HCT116 (cell line): ENCODE measurements around the gene JDP2. TPM values are rescaled to one million over a fixed set of nuclear protein-coding genes. Genes with fewer than 3 reads are reported as not detected.

ENCODE experiments used
- ATAC-seq: fragments of 200-7000 bp; cut with Tn5 transposase; 2 replicates; pipeline ENCODE4 v1.9.1; 2020; ENCODE audit warnings: mild to moderate bottlenecking, moderate library complexity
- BruUV-seq: library from RNA; stranded (reverse); fragments of 400-500 nt; replicated peaks from 2 replicates; lab custom pipeline; 2021; lab: Mats Ljungman, UMichigan
- CTCF ChIA-PET: fragments of 300-600 bp; sonication (Branson Sonifier 250); formaldehyde crosslinking; loops from one replicate; lab custom pipeline; 2021; ENCODE audit warnings: antibody characterized with exemption; lab: Charles Lee
- POLR2A ChIA-PET: fragments of 300-600, 350-600 bp; sonication (Branson Sonifier 250); formaldehyde crosslinking; loops from one replicate; lab custom pipeline; 2021; ENCODE audit warnings: antibody characterized with exemption; lab: Charles Lee
- RAD21 ChIA-PET, 2 experiments: fragments of 300-600 bp; sonication (Branson Sonifier 250); formaldehyde crosslinking; loops; one replicate each; lab custom pipeline; 2023; ENCODE audit warnings: low total read pairs in 2 of 2; ENCODE audit not compliant: uncharacterized antibody in 2 of 2, unreplicated experiment in 2 of 2, low non-redundant PET in 1 of 2; lab: Charles Lee
- DNase-seq: peaks from one replicate; pipeline ENCODE4 v3.0.0-alpha.2; 2010; ENCODE audit warnings: low read depth, low spot score
- H2AFZ ChIP-seq: fragments of 200-600 bp; shearing (Covaris generic), sonication (generic); 2 replicates; pipeline ENCODE4 v1.6.1; 2017; ENCODE audit warnings: low read depth, mixed run types, mixed read lengths, antibody characterized with exemption, low read length; ENCODE audit not compliant: poor library complexity, severe bottlenecking
- H3K27ac ChIP-seq: 2 replicates; pipeline ENCODE4 v1.5.1; 2012; ENCODE audit warnings: low read depth, low read length
- H3K27me3 ChIP-seq: fragments of 200-600 bp; sonication (generic); 2 replicates; pipeline ENCODE4 v1.6.1; 2016; ENCODE audit warnings: mixed run types, low read length, mixed read lengths; ENCODE audit not compliant: insufficient read depth
- H3K36me3 ChIP-seq, 2 experiments: fragments of 200-500 bp in 1 of 2; fragments of 200-600 bp in 1 of 2; sonication (Bioruptor generic) in 1 of 2; sonication (generic) in 1 of 2; 2 replicates each; pipeline versions ENCODE4 v1.5.1 to v1.6.1; 2014 to 2016; ENCODE audit warnings: low read length in 2 of 2, inconsistent platforms in 1 of 2, mixed read lengths in 1 of 2, mixed run types in 1 of 2; ENCODE audit not compliant: insufficient read depth in 2 of 2, control insufficient read depth in 1 of 2
- H3K4me1 ChIP-seq, 2 experiments: fragments of 200-600 bp in 1 of 2; sonication (generic) in 1 of 2; 2 replicates each; pipeline versions ENCODE4 v1.5.1 to v1.6.1; 2012 to 2017; ENCODE audit warnings: low read length in 2 of 2, inconsistent platforms in 1 of 2, mild to moderate bottlenecking in 1 of 2, mixed read lengths in 1 of 2, mixed run types in 1 of 2, moderate library complexity in 1 of 2; ENCODE audit not compliant: insufficient read depth in 2 of 2, control insufficient read depth in 1 of 2
- H3K4me2 ChIP-seq: fragments of 200-600 bp; sonication (generic); 2 replicates; pipeline ENCODE4 v1.6.1; 2017; ENCODE audit warnings: mixed run types, low read length, mixed read lengths
- H3K4me3 ChIP-seq, 2 experiments: fragments of 200-600 bp in 1 of 2; sonication (generic) in 1 of 2; replicated peaks in 1 of 2; 2 replicates each; pipeline ENCODE4 v1.5.1; 2011 to 2016; ENCODE audit warnings: low read length in 2 of 2, control low read depth in 1 of 2, low read depth in 1 of 2, mild to moderate bottlenecking in 1 of 2, mixed read lengths in 1 of 2, mixed run types in 1 of 2
- H3K79me2 ChIP-seq: fragments of 200-600 bp; sonication (generic); 2 replicates; pipeline ENCODE4 v1.6.1; 2017; ENCODE audit warnings: mild to moderate bottlenecking, mixed run types, low read length, moderate library complexity, mixed read lengths; ENCODE audit not compliant: insufficient read depth
- H3K9ac ChIP-seq: fragments of 200-600 bp; sonication (generic); 2 replicates; pipeline ENCODE4 v1.6.1; 2016; ENCODE audit warnings: low read length, mixed read lengths
- H3K9me2 ChIP-seq: fragments of 200-600 bp; sonication (generic), shearing (Covaris generic); 2 replicates; pipeline ENCODE4 v1.6.1; 2017; ENCODE audit warnings: mixed run types, mild to moderate bottlenecking, moderate library complexity; ENCODE audit not compliant: insufficient read depth
- H3K9me3 ChIP-seq, 2 experiments: fragments of 200-500 bp in 1 of 2; fragments of 200-600 bp in 1 of 2; sonication (Bioruptor generic) in 1 of 2; sonication (generic) in 1 of 2; 2 replicates each; pipeline ENCODE4 v1.6.1; 2014 to 2017; ENCODE audit warnings: low read length in 2 of 2, mixed read lengths in 2 of 2, inconsistent platforms in 1 of 2, low read depth in 1 of 2, mild to moderate bottlenecking in 1 of 2, mixed run types in 1 of 2, moderate library complexity in 1 of 2; ENCODE audit not compliant: control insufficient read depth in 1 of 2, insufficient read depth in 1 of 2
- H4K20me1 ChIP-seq: fragments of 200-600 bp; sonication (generic), shearing (Covaris generic); 2 replicates; pipeline ENCODE4 v1.6.1; 2017; ENCODE audit warnings: mixed run types, mild to moderate bottlenecking, moderate library complexity; ENCODE audit not compliant: insufficient read depth
- ATF3 ChIP-seq: IDR thresholded peaks from 2 replicates; pipeline ENCODE4 v1.6.1; 2012
- CBX3 ChIP-seq: IDR thresholded peaks from 2 replicates; pipeline ENCODE4 v1.6.1; 2012; ENCODE audit warnings: low read depth
- CTCF ChIP-seq, 3 experiments: fragments of 200-600 bp in 1 of 3; sonication (generic) in 1 of 3; IDR thresholded peaks in 2 of 3; conservative IDR thresholded peaks in 1 of 3; 2 replicates each; pipeline ENCODE4 v1.5.1; 2012 to 2017; ENCODE audit warnings: low read depth in 2 of 3, low read length in 2 of 3, antibody characterized with exemption in 1 of 3, borderline replicate concordance in 1 of 3, control low read depth in 1 of 3, mild to moderate bottlenecking in 1 of 3, mixed read lengths in 1 of 3, mixed run types in 1 of 3, moderate library complexity in 1 of 3; ENCODE audit not compliant: insufficient read depth in 1 of 3
- ELF1 ChIP-seq: IDR thresholded peaks from 2 replicates; pipeline ENCODE4 v1.6.1; 2012; ENCODE audit warnings: low read depth, borderline replicate concordance
- EZH2 ChIP-seq: fragments of 200-600 bp; sonication (generic); IDR thresholded peaks from 2 replicates; pipeline ENCODE4 v1.6.1; 2017; ENCODE audit warnings: antibody characterized with exemption, mixed run types
- EZH2phosphoT487 ChIP-seq: fragments of 200-600 bp; IDR thresholded peaks from 2 replicates; pipeline ENCODE4 v1.6.1; 2018; ENCODE audit warnings: antibody characterized with exemption, borderline replicate concordance
- FOSL1 ChIP-seq: IDR thresholded peaks from 2 replicates; pipeline ENCODE4 v1.6.1; 2012; ENCODE audit warnings: low read depth
- JUND ChIP-seq: IDR thresholded peaks from 2 replicates; pipeline ENCODE4 v1.6.1; 2012
- MAX ChIP-seq: IDR thresholded peaks from 2 replicates; pipeline ENCODE4 v1.6.1; 2012
- POLR2A ChIP-seq: IDR thresholded peaks from 2 replicates; pipeline ENCODE4 v1.7.0; 2011; ENCODE audit warnings: borderline replicate concordance; ENCODE audit not compliant: insufficient read depth, insufficient read length; ENCODE audit errors: extremely low read depth
- SIN3A ChIP-seq: IDR thresholded peaks from 2 replicates; pipeline ENCODE4 v1.6.1; 2012; ENCODE audit warnings: low read depth
- SP1 ChIP-seq: IDR thresholded peaks from 2 replicates; pipeline ENCODE4 v1.6.1; 2012; ENCODE audit warnings: low read depth
- TCF7L2 ChIP-seq: IDR thresholded peaks from 2 replicates; pipeline ENCODE4 v1.7.0; 2011; ENCODE audit warnings: borderline replicate concordance, inconsistent platforms; ENCODE audit not compliant: insufficient read depth, insufficient read length; ENCODE audit errors: extremely low read depth
- YY1 ChIP-seq: IDR thresholded peaks from 2 replicates; pipeline ENCODE4 v1.6.1; 2011; ENCODE audit warnings: low read length, low read depth, moderate library complexity, mild to moderate bottlenecking; ENCODE audit not compliant: insufficient replicate concordance; ENCODE audit errors: extremely low read depth
- ZBTB33 ChIP-seq: IDR thresholded peaks from 2 replicates; pipeline ENCODE4 v1.6.1; 2011; ENCODE audit warnings: mild to moderate bottlenecking, low read length, moderate library complexity; ENCODE audit not compliant: insufficient replicate concordance; ENCODE audit errors: extremely low read depth
- ZFX ChIP-seq: fragments of 450-650 bp; IDR thresholded peaks from 2 replicates; pipeline ENCODE4 v1.6.1; 2017
- ZNF274 ChIP-seq: fragments of 200-500 bp; sonication (Bioruptor generic); IDR thresholded peaks from 2 replicates; pipeline ENCODE4 v1.6.1; 2014; ENCODE audit warnings: mild to moderate bottlenecking, low read depth, low read length, inconsistent platforms
- intact Hi-C: fragments of 100-400 bp; cut with micrococcal nuclease; formaldehyde crosslinking; loops from 2 replicates; pipeline ENCODE4 v1.10.0; 2022
- total RNA-seq: library from RNA; stranded (reverse); gene quantifications from one replicate; pipeline ENCODE4 v1.2.1, GENCODE V29; 2021; ENCODE audit not compliant: unreplicated experiment

The JDP2 gene
- total RNA-seq, 1 experiment from 2014 or later: 25.4 TPM

- no peak for ATAC-seq
- Histone ChIP-seq H3K4me2 (no peak overlapping the region), H3K36me3 (no peaks in the 10 kb centered on the region), H3K27me3 (peaks cover 4% of the 10 kb centered on the region; the same call in 1 of the 2 replicates), H3K79me2 (no peaks in the 10 kb centered on the region), H4K20me1 (no peaks in the 10 kb centered on the region), H3K9ac (no peak overlapping the region), H3K4me1 (peaks cover 0 to 1% of the 10 kb centered on the region in 2 experiments; a peak in 1 of 4 replicates), H2AFZ (no peak overlapping the region), H3K9me3 (no peaks in the 10 kb centered on the region), H3K9me2 (no peaks in the 10 kb centered on the region), H3K27ac (no peak overlapping the region), H3K4me3 (no peak overlapping the region)
- TF ChIP-seq TCF7L2: no peak
- TF ChIP-seq ZNF274: no peak
- no peak for TF ChIP-seq SP1
- no peak for TF ChIP-seq MAX
- TF ChIP-seq CBX3: no peak
- no peak for TF ChIP-seq YY1
- TF ChIP-seq JUND: no peak
- CTCF ChIA-PET: no interaction called here
- BruUV-seq: no TSS peak
- RAD21 ChIA-PET: no interaction called here
- intact Hi-C loops: no loop called here
- DNase-seq: no peak
- POLR2A ChIA-PET: no interaction called here
These were observed 54.5 kb downstream of the JDP2 start for GRCh38 chr14:75482366-75482765.

- Histone ChIP-seq H3K79me2 (no peaks in the 10 kb centered on the region), H3K9ac (no peak overlapping the region), H3K27me3 (no peaks in the 10 kb centered on the region), H3K27ac (no peak overlapping the region), H2AFZ (no peak overlapping the region), H3K9me2 (no peaks in the 10 kb centered on the region), H3K4me2 (no peak overlapping the region), H3K4me1 (peaks cover 0 to 3% of the 10 kb centered on the region in 2 experiments; a peak in 1 of 4 replicates), H3K4me3 (no peak overlapping the region), H3K9me3 (no peaks in the 10 kb centered on the region), H4K20me1 (no peaks in the 10 kb centered on the region), H3K36me3 (no peaks in the 10 kb centered on the region)
- ChIA-PET CTCF (no interaction called here), POLR2A (no interaction called here), RAD21 (no interaction called here)
- intact Hi-C loops: no loop called here
- DNase-seq (no peak), ATAC-seq (no peak)
- BruUV-seq: no TSS peak
- TF ChIP-seq SIN3A (no peak), EZH2 (no peak), EZH2phosphoT487 (no peak), FOSL1 (no peak), ZFX (no peak), ATF3 (no peak), ZBTB33 (no peak), CTCF (IDR thresholded peaks at IDR 0.05 in 2 of 3, conservative IDR thresholded peaks at IDR 0.05 in 1 of 3; ENCODE audit: borderline replicate concordance in 1 of 3, insufficient read depth in 1 of 3, low read depth in 2 of 3, low read length in 2 of 3) (no peak), MAX (no peak), POLR2A (no peak), ELF1 (no peak)
These were observed 57.0 kb downstream of the JDP2 start for GRCh38 chr14:75484711-75485429.
